Right lung (tissue), 5 donors: Measurements from ENCODE around the gene SMIM10L2A. TPM values are rescaled to one million over a fixed set of nuclear protein-coding genes. Genes with fewer than 3 reads are reported as not detected.
"Not testable (repeated sequence)": the region's sequence is repeated elsewhere in the genome, so short reads cannot be mapped to it uniquely, and the experiment has no call there.

Experiments
- DNase-seq, 2 donors: peaks; one replicate each; pipeline ENCODE4 v3.0.0-alpha.2; 2013
- polyA plus RNA-seq, 5 donors: library from polyadenylated mRNA; unstranded; fragments of 120-200 nt; gene quantifications; one replicate each; pipeline versions ENCODE4 v1.2.1 to v1.2.3, GENCODE V29; 2013; ENCODE audit warnings: inconsistent platforms in 1 of 5, low replicate concordance in 1 of 5; ENCODE audit not compliant: insufficient read length in 5 of 5, insufficient read depth in 1 of 5

The SMIM10L2A gene
- polyA plus RNA-seq, 5 donors, result 6.2 to 9.6 (median 7.6) TPM

DNA sequence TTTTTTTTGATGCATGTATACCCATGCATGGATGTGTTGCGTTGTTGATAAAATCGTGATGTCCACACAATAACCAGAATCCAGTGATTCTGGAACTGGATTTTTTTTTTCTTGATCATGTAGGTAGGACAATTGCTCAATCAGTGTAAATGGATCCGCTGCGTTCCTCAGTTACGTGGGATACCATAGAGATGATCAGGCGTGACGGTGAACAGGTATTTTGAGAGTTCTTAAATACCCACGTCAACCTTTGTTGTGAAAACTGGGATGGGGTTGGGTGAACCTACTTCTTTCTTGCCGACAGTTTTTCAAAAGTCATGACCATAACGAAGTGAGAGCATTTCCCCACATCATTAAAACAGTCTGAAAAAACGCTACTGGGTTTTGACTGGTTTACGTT is 913 bp upstream of the SMIM10L2A start:
- DNase-seq, result no peak

- DNase-seq, result peak; percentile 76 to 78
Observed at GRCh38 chrX:135421537-135421931, 210 bp upstream of the SMIM10L2A start.

- not testable (repeated sequence) for DNase-seq
Observed at GRCh38 chrX:135422810-135423168, 1.0 kb downstream of the SMIM10L2A start.

- not testable (repeated sequence) for DNase-seq
Observed at GRCh38 chrX:135423173-135423864, 1.6 kb downstream of the SMIM10L2A start.

GRCh38 chrX:135424469-135424868 is 2.7 kb downstream of the SMIM10L2A start:
- DNase-seq, result no peak

GRCh38 chrX:135425026-135425965 is 3.6 kb downstream of the SMIM10L2A start:
- DNase-seq, result no peak

GRCh38 chrX:135429429-135429828 is 7.7 kb downstream of the SMIM10L2A start:
- DNase-seq, result no peak

- no peak for DNase-seq
Observed at GRCh38 chrX:135431886-135432285, 10.1 kb downstream of the SMIM10L2A start.

DNA sequence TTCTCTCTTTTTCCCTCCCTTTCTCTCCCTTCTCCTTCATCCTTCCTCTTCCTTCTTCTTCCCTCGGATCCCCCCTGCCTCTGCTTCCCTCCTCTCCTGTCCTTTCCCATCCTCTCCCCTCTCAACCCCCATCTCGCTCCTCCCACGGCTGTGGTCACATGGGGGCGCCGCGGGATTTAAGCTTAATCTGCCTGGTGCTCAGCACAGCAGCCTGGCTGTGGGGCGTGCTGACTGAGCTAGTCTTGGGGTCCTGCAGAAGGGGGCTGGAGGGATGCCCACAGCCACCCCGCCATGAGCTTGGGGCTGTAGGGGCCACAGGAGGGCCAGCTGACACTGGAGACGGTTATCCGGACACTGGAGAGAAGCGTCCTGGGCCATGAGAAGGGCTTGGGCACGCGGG is 10.7 kb downstream of the SMIM10L2A start:
- DNase-seq, result no peak

- DNase-seq, result no peak
Observed at GRCh38 chrX:135432881-135433521, 11.3 kb downstream of the SMIM10L2A start.

DNA sequence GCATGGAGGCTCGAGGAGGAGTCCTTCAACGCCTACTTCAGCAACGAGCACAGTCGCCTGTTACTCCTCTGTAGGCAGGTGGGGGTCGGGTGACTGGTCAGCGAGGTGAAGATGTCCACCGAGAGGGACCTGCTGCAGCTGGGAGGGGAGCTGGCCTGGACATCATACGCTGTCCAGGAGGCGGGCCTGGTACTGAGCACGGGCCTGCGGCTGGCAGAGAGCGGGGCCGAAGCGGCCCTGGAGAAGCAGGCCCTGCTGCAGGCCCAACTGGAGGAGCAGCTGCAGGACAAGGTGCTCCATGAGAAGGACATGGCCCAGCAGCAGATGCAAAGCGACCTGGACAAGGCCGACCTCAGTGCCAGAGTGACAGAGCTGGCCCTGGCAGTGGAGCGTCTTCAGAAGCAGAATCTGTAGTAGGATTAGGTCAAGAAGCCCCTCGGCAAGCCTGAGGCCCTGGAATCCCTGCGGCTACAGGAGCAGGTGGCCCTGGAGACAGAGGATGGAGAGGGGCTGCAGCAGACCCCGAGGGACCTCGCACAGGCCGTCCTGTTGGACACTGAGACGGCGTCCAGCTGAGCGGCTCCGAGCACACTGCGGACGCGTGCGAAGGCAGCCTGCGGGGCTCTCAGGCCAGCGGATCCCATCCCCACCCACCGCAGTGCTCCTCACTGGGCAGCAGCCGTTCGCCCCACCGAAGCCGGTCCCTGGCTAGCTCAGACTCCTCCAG is 11.9 kb downstream of the SMIM10L2A start:
- DNase-seq, result no peak

- DNase-seq, result no peak
Observed at GRCh38 chrX:135434258-135435138, 12.8 kb downstream of the SMIM10L2A start.

DNA sequence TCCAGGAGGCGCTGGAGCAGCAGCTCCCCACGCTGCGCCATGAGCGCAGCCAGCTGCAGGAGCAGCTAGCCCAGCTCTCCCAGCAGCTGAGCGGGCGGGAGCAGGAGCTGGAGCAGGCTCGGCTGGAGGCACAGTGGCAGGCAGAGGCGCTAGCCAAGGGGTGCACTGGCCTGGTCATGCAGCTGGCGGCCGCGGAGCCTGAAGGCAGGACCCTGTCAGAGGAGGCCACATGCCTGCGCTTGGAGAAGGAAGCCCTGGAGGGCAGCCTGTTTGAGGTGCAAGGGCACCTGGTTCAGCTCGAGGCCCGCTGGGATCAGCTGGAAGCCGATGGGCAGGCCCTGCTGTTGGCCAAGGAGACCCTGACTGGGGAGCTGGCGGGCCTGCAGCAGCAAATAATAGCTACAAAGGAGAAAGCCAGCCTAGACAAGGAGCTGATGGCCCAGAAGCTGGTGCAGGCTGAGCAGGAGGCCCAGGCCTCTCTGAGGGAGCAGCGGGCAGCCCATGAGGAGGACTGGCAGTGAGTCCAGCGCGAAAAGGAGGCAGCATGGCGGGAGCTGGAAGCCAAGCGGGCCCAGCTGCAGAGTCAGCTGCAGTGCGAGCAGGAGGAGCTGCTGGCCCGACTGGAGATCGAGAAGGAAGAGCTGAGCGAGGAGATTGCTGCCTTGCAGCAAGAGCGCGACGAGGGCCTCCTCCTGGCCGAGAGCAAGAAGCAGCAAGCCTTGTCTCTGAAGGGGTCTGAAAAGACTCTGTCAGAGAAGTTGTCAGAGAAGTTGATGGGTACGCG is 13.6 kb downstream of the SMIM10L2A start:
- DNase-seq, result no peak

DNA sequence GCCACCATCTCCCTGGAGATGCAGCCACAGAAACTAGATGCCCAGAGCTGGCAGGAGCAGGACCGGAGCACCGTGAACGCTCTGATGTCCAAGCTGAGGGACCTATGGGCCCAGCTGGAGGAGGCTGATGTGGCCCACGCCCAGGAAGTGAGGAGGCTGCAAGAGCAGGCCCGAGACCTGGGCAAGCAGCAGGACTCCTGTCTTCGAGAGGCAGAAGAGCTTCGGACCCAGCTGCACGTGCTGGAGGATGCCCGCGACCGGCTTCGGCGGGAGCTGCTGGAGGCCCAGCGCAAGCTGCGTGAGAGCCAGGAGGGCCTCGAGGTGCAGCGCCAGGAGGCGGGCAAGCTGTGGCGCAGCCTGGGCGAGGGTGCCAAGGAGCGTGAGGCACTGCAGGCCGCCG is 14.2 kb downstream of the SMIM10L2A start:
- no peak for DNase-seq

DNA sequence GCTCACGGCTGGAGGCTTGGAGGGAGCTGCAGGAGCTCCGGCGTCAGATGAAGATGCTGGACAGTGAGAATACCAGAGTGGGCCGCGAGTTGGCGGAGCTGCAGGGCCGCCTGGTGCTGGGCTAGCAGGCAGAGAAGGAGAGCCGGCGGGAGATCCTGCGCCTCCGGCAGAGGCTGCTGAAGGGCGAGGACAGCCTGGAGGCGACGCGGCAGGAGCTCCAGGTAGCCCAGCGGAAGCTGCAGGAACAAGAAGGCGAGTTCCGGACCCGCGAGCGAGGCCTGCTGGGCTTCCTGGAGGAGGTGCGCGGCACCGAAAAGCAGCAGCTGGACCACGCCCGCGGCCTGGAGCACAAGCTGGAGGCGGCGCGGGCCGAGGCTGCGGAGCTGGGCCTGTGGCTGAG is 14.7 kb downstream of the SMIM10L2A start:
- no peak for DNase-seq

GRCh38 chrX:135436966-135437866 is 15.5 kb downstream of the SMIM10L2A start:
- DNase-seq, result no peak

DNA sequence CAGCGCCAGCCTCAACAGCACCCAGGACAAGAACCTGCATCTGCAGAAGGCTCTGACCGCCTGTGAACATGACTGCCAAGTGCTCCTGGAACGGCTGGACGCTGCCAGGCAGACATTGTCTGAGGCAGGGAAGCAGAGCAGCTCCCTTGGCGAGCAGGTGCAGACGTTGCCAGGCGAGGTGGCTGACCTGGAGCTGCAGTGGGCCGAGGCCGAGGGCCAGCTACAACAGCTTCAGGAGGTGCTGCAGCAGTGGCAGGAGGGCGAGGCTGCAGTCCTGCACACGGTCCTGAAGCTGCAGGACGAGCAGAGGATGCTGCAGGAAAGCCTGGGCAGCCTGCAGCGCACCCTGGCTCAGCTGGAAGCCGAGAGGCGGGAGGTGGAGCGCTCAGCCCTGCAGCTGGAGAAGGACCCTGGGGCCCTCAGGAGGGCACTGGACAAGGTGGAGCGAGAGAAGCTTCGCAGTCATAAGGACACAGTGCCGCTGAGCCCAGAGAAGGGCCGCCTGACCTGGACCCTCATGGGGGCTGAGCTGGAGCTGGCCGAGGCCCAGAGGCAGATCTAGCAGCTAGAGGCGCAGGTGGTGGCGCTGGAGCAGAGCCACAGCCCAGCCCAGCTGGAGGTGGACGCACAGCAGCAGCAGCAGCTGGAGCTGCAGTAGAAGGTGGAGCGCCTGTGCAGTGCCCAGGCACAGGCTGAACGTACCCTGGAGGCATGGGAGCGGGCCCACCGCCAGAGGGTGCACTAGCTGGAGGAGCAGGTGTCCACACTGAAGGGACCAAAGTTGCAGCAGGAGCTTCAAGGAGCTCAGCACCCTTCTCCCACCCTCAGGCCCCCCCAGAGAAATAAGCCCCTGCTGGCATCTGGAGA is 16.4 kb downstream of the SMIM10L2A start:
- DNase-seq, result no peak

GRCh38 chrX:135438734-135439043 is 16.9 kb downstream of the SMIM10L2A start:
- no peak for DNase-seq
